GM13977 (cell line): ENCODE results near the gene TWSG1.
A peak's percentile ranks its signal among the peaks of the same experiment; 100 is the strongest.

Experiments
- DNase-seq: peaks from one replicate; pipeline ENCODE4 v3.0.0; 2012; ENCODE audit warnings: low spot score
- in situ Hi-C: fragments of 300-500 bp; cut with MboI; formaldehyde crosslinking; loops from one replicate; pipeline ENCODE4 v1.12.0; 2022; ENCODE audit warnings: low sequenced_read_pairs, low pct_unique_long_range_greater_than_20kb, mixed read lengths, inconsistent platforms; ENCODE audit not compliant: unreplicated experiment
- TF ChIP-seq, protein P1 (sequence below): IDR thresholded peaks from 2 replicates; pipeline ENCODE4 v1.5.1; 2012; ENCODE audit warnings: mild to moderate bottlenecking, control low read depth; ENCODE audit not compliant: insufficient read depth; ENCODE audit errors: extremely low read depth, missing control alignments

TWSG1 gene

DNA sequence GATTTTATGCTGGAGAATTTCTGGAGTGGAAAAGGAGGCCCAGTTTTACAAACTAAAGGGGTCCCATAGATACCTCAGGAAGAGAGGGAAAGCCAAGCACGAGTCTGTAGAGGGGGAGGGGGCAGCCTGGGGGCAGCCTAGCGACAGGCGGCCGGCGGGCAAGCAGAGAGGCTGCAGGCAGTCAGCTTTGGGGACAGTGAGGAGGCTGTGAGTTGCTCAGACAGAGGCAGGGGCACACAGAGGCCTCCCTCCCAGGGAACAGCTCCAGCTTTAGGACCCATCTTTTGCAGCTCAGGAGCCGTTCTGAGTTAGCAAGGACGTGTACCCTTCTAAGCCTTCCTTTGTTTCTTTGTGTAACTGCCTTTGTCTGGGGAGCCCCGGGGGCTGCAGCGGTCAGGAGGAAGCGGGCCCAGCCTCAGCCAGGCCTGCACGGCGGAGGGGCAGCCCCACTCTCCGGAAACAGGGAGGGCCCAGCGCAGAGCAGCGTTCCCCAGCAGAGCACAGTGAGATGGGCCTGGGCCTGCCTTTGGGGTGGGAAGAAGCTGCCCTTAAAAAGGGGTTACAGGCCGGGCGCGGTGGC, 99.6 kb downstream of the TWSG1 start:
- TF ChIP-seq, protein P1, sequence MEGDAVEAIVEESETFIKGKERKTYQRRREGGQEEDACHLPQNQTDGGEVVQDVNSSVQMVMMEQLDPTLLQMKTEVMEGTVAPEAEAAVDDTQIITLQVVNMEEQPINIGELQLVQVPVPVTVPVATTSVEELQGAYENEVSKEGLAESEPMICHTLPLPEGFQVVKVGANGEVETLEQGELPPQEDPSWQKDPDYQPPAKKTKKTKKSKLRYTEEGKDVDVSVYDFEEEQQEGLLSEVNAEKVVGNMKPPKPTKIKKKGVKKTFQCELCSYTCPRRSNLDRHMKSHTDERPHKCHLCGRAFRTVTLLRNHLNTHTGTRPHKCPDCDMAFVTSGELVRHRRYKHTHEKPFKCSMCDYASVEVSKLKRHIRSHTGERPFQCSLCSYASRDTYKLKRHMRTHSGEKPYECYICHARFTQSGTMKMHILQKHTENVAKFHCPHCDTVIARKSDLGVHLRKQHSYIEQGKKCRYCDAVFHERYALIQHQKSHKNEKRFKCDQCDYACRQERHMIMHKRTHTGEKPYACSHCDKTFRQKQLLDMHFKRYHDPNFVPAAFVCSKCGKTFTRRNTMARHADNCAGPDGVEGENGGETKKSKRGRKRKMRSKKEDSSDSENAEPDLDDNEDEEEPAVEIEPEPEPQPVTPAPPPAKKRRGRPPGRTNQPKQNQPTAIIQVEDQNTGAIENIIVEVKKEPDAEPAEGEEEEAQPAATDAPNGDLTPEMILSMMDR = no peak
- peak; percentile 61 for DNase-seq
- in situ Hi-C loops = no loop called here

GRCh38 chr18:9435041-9435440, 100.5 kb downstream of the TWSG1 start:
- TF ChIP-seq, protein P1 = no peak
- in situ Hi-C loops = no loop called here
- no peak for DNase-seq

DNA sequence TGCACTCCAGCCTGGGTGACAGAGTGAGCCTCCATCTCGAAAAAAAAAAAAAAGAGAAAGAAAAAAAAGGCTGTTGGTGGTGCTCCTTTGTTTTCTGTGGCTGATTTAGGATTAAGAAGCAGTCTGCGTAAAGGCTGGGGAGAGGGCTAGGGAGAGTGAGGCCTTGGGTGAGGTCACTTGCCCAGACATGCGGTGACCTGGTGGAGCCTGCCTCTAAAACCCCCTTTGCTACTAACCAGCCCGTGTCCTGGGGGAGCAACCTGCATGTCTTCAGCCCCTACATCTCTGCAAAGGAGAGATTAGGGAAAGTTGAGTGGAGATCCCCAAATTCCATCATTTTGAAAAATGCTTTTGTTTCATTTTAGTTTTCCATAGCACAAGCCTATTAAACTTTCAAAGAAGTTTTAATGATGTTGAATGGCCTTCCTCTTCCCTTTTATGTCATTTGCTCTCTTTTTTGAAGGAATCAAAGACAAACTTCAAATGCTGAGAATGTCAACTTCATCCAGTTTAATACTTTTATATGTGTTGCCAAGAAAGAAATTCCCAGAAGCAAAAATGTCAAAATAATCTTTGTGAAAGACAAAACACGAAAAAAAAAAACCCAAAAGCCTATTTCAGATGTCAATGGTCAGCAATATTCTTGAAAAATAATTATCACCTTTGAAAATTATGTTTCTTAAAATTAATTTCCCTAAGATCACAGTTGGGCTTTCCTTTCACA, 101.8 kb downstream of the TWSG1 start:
- in situ Hi-C loops = no loop called here
- TF ChIP-seq, protein P1 = no peak
- peak; percentile 25 for DNase-seq

- in situ Hi-C loops = no loop called here
- DNase-seq = no peak
Observed at GRCh38 chr18:9437021-9437437, 102.5 kb downstream of the TWSG1 start.

GRCh38 chr18:9437672-9438071, 103.1 kb downstream of the TWSG1 start:
- DNase-seq = no peak
- TF ChIP-seq, protein P1 = no peak
- in situ Hi-C loops = no loop called here

More at GRCh38 chr18:9437021-9437437, 102.5 kb downstream of the TWSG1 start:
- TF ChIP-seq, protein P1 = no peak

GRCh38 chr18:9441061-9441460, 106.5 kb downstream of the TWSG1 start:
- no peak for DNase-seq
- in situ Hi-C loops = no loop called here
- TF ChIP-seq, protein P1 = no peak
